Measurements from ENCODE around the gene SLC12A8.
"Not testable (repeated sequence)": the region's sequence is repeated elsewhere in the genome, so short reads cannot be mapped to it uniquely, and the experiment has no call there.

SLC12A8 gene

DNA sequence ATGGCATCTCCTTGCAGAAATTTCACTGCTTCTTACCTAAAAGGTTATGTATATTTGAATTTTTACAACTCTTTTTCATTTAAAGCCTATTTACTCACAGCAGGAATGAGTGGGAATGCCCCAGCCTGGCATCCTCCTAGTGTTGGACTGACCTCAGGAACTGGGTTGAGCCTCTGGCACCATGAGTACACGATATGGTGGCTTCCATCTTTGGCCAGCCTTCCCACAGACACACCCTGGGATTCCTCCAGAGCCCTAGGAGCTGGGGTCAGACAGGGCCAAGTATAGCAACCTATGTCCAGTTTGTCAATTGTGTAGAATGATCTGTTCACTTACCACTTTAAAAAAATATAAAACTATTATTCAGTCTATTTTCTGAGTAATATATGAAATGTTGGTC, 99.6 kb downstream of the SLC12A8 start:
- no peak for DNase-seq (ENCODE audit: low read depth in 2 of 2)

DNA sequence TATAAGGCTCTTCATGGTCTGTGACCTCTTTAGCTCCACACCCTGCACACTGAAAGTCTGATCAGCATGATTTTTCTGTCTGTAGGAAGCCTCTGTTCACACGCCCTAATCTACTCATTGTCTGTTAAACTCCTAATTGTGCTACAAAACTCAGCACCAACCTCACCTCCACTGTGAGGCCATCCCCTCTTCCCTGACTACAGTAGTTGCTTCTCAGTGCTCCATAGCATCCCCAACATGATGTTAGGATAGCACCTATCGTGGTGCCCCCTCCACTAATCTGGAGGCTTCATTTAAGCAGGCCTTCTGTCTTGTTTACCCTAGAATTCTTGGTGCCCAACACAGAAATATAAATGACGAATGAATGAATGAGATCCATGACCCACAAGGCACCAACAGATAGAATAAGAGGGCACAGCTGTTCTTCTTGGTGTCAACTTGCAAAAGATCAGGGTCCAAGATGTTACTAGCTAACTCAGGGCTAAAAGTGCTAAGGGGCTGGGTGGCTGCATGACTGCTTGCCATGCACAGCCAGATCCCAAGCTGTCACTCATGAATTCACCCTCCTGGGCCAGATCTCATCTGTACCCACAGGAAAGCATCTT, 101.6 kb downstream of the SLC12A8 start:
- DNase-seq (ENCODE audit: low read depth in 2 of 2), result no peak

DNA sequence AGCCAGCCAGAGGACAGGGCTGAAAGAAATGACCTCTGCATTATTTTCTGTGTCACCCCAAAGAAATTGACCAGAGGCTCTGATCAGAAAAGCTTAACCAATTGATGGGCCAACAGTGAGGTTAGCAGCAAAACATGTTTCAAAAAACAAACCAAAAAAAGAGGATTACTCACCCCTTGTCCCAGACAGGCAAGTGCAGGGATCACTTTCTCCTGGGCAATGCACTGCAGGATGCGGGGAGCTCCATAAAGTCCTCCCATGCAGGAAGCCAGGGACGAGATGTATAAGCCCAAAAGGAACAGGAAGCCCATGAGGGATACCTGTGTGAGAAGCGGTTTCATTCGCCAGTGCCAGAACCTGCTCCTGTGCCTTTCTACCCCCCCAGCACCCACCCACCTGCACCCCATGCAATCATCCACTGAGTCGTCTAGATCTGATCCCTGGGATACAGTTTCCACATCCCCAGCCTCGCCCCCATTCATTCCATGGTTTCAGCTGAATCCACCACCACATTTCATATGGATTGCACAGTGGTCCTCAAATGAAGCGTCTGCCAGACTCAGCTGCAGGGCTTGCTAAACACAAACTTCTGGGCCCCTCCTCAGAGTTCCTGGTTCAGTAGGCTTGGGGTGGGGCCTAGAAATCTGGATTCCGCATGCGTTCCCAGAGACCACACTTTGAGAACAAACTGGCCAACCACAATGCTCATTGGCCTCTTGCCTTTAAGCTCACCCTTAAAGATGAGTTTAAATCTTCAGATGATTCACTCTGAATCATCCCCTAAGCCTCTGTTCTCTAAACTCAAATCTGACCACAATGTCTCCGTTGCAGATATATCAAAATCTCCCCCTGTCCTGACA, 102.3 kb downstream of the SLC12A8 start:
- DNase-seq (ENCODE audit: low read depth in 2 of 2), result peak in 1 of 2 donors; percentile 10

DNA sequence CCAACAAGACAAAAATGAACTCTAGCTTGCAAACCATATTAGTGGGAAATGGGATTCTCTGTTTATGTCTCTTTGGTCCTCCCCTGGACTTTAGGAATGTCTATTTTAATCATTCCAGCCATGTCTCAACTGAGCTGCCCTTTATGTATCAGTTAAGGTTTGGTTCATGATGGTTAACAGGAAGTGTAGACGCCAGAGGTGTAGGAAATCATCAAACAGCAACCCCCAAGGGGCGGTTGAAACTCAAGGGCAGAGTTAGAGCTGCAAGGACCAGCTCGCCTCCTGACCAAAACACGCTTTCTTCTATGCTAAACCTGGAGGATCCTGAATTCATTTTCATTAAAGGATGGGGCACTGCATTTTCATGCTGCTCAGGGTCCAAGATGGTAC, 103.0 kb downstream of the SLC12A8 start:
- DNase-seq (ENCODE audit: low read depth in 2 of 2), result no peak

DNA sequence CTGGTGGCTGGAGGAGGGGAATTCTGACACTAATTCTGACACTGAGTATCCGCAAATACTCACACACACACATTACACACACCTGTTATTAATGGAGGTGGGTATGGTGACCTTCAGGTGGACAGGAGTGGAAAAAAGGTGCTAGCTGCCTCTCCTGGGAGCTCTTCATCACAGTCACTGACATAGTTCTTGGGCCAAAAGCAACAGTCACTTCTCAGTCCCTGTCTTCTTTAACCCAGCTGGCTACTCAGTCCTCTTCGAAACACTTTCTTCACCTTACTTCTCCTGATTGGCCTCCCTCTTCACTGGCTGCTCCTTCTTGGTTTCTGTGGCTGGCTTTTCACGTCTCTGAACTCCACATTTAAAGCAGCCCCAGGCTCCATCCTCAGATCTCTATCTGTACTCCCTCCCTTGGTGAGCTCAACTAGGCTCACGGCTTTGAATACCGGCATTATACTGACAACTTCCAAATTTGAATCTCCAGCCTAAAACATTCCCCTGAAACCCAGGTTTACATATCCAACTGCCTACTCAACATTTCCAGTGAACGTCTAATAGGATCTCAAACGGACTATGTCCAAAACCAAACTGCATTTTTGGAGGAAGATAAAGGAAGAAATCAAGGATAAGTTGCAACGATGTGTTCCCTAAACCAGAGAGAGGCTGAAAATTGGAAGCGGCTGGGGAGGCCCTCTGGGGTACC, 103.6 kb downstream of the SLC12A8 start:
- DNase-seq (ENCODE audit: low read depth in 2 of 2), result no peak

DNA sequence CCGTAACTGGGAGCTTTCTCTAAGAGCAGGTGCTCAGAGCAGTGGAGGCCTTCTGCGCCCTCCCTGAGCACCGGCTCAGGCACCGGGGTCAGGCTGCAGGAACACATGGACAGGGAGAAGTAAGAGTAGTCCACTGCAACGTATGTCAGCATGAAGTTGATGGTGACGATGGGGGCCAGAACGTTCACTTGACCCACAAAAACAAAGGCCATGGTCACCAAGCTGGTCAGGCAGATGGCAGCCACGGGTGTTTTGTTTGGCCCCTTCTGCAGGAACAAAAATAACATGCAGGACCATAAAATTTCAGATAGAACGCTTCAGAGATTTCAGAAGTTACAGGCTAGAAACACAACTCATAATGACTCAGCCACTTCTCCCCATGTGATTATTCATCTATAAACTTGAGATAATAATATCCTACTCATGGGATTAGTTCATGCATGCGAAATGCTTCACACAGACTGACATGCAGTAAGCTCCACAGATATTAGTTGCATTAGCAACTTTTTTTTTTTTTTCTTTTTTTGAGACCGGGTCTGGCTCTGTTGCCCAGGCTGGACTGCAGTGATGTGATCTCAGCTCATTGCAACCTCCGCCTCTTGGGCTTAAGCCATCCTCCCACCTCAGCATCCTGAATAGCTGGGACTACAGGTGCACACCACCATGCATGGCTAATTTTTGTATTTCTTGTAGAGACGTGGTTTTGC, 104.5 kb downstream of the SLC12A8 start:
- DNase-seq (ENCODE audit: low read depth in 2 of 2), result no peak

DNA sequence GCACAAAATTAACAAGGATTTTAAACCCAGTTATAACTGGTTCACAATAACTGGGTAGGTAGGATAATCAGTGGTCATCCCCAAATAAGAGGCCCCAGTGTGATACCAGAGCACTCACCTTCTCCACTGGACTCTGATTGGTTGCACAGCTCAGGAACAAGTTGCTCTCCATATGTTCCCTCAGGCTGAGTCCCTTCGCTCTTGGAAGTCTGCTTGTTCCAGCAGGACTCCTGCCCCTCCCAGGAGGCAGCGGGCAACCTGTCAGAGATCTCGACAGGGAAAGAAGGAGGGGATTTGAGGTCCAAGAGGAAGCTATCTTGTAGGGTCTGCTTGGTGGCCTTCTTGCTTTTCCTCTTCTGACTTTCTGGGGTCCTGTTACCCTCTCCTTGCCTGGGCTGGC, 105.2 kb downstream of the SLC12A8 start:
- DNase-seq (ENCODE audit: low read depth in 2 of 2), result no peak

DNA sequence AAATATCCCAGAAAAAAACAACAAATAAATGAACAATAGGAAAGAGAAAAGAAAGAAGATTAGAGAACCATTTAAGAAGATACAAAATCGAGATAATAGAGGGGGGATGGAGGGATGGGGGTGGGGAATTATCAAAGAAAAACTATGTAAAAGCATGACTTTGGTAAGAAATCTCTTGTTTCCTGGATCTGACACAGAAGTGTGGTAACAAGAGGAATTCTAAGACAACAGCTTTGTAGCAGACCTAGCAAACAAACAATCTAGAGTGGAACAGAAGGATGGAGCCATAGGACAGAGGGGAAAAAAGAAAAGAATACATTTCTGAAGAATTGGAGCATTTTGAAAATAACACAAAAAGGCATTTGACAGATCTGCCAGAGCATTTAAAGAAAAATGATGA, 107.4 kb downstream of the SLC12A8 start:
- no peak for DNase-seq (ENCODE audit: low read depth in 2 of 2)

DNA sequence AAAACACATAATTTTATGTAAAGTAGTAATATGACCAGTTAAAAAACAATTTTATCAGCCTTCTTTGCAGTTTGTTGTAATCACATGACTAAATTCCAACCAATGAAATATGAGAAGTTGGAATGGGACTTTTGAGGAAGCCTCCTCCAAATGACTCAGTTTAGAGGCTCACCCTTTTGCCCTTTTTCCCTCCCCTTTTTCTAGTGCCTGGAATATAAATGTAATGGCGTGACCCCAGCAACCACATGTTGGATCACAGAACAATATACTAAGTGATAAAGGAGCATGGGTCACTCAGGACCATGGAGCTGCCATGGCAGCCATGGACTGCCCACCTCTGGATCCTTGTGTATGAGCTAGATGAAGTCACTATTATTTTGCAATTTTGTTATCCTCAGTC, 107.9 kb downstream of the SLC12A8 start:
- DNase-seq (ENCODE audit: low read depth in 2 of 2), result no peak

DNA sequence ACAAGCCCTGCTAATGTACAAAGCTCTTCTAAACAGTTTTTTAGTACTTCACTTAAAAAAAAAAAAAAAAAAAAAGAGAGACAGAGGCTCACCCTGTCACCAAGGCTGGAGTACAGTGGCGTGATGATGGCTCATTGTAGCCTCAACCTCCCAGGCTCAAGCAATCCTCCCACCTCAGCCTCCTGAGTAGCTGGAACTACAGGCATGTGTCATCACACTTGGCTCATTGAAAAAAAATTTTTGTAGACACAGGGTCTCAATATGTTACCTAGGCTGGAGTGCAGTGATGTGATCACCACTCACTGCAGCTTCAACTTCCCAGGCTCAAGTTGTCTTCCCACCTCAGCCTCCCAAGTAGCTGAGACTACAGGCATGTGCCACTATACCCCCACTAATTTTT, 109.1 kb downstream of the SLC12A8 start:
- no peak for DNase-seq (ENCODE audit: low read depth in 2 of 2)

DNA sequence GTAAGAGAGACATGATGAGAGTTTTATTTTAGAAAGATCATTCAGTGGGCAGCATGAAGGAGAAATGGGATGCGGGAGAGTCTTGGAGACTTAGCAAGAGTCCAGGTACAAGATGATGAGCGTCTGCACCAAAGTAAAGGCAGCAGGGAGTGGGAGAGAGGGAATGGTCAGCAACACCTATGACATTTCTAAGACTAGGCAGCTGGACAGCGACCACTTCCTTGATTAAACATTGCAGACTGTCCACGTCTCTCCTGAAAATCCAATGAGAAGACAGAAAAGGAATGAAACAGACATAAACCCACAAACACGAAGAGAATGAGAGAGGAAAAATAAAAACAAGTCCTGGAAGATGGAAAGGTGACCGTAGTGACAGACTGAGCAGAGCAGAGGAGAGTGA, 110.1 kb downstream of the SLC12A8 start:
- no peak for DNase-seq (ENCODE audit: low read depth in 2 of 2)

DNA sequence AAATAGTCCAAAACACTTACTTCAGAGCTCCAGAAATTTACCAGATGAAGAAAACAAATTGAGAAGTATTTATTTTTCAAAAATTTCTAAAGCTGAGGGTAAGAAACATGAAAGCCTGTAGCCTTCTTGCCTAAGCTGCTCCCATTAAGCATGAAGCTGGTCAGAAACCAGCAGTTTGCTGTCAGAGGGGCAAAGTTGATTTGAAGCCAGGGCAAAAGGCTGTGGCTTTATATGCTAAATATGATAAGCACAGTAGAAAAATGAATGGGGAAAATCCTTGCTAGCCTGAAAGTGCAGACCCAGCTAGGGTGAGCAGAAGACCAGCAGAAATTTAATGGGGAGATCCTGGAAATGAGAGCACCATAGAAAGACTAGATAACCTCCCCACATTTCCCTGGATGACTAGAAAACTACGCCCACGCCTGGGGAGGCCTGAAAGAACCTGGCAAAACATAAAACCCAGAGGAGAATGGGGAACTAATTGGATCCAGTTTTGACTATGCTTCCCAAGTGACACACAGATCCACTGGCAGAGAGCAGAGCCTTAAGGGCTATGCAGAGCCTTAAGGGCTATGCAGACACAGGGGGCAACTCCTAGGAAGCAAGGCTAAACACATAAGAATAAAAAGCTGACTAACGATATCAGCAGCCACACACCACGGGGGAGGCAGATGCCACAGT, 113.8 kb downstream of the SLC12A8 start:
- no peak for DNase-seq (ENCODE audit: low read depth in 2 of 2)

DNA sequence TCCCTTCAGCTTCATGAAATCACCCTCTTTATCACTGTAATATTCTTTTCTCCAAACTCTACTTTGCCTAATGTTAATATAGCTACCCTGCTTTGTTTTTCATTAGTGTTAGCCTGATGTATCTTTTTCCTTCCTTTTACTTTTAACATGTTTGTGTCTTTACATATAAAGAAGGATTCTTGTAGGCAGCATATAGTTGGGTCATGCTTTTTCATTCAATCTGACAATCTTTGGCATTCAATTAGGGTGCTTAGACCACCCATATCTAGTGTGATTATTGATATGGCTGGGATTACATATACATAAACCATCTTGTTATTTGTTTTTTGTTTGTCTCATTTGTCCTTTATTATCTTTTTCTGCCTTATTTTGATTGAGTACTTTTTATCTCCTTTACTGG, 121.9 kb downstream of the SLC12A8 start:
- DNase-seq (ENCODE audit: low read depth in 2 of 2), result no peak

DNA sequence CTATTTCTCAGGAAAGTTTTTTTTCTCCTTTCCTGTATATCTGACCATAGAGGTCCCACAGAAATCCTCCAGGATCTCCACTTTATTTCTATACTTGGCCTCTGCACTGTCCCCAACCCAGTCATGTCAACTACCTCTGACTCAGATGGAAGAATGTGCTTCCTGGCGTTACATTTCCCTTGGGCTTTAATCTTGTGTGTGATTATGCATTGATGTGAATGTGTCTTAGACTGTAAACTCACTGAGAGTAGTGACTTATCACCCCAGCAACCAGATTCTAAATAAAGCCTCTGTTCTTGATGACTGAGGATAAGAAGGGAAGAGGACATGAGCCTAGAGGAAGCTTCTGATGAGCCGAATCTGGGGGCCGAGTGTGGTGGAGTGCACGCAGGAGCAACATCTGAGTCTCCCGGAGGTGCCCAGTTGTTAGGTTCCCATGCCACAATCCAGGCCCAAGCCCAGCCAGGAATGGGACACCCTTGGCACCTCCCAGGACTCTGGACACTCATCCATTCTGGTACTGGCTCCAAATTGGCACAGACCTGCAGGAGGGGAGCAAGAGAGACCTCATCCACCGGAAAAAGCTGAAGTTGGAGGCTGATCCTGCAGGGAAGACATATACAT, 124.7 kb downstream of the SLC12A8 start:
- DNase-seq (ENCODE audit: low read depth in 2 of 2), result no peak

DNA sequence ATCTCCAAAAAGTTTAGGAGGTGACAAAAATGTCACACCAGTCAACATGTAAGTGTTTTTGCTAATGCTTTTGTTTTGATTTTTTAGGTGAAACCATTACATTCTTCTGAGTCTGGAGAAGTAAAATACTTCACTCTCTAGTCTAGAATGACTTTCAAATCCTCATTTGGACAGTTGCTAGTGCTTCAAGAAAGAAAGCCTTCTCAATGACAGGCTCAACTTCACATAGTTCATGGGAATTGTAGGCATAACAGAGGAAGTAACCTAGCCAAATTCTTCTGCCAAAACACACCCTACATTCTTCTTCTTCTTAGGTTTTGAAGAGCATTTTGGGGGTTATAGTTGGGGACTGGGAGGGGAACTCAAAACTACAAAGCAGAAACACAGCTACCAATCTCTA, 127.4 kb downstream of the SLC12A8 start:
- DNase-seq (ENCODE audit: low read depth in 2 of 2), result no peak

DNA sequence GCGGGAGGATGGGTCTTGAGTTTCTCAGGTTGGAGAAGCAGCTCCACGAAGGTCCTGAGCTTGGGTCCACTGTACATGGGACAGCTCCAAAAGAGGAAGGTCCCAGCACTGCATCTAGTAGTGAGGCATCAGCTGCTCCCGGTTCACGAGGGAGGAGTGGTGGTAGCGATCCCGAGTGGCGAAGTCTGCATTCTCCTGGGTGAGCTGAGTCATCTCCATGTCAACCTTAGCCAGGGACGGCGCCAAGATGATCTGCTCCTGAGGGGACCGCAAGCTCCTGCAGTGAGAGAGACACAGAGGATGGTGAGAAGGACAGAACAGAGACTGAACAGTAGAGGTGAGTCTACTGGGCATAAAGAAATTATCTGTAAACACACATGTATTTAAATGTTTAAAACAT, 128.8 kb downstream of the SLC12A8 start:
- no peak for DNase-seq (ENCODE audit: low read depth in 2 of 2)

DNA sequence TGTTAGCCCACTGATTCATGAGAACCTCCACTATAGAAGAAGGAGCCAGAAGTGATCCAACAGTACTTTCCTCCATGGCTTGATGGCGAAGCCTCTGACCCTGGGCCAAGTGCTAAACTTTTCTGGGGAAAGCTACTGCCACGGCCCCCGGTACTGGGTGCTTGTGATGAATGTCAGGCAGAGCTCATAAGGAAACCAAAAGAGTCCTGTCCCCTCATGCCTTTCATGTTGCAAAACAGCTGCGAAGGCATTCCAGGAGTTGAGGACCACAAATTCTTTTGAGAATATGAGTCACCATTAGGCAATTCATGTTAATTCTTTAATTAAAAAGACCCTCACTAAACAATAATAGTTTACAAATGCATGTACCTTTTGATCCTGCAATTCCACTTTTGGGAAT, 130.2 kb downstream of the SLC12A8 start:
- DNase-seq (ENCODE audit: low read depth in 2 of 2), result not testable (repeated sequence)

DNA sequence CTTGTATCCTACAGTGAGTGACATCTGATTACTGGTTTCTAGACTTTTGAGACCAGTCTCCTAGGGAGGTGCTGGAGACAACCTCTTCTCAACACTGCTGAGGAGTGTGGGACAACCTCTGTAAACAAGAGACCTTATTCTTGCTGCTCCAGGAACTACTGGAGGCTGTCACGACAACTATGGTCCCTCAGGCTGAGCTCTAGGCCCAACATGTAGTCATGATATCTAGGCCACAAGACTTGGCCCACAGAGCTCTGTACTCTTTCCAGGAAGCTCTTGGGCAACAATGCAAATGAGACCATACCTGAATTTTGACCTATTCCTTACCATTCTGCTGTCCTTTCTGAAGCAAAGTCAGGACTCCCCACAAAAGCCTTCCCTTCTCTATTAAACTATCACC, 132.5 kb downstream of the SLC12A8 start:
- DNase-seq (ENCODE audit: low read depth in 2 of 2), result no peak

DNA sequence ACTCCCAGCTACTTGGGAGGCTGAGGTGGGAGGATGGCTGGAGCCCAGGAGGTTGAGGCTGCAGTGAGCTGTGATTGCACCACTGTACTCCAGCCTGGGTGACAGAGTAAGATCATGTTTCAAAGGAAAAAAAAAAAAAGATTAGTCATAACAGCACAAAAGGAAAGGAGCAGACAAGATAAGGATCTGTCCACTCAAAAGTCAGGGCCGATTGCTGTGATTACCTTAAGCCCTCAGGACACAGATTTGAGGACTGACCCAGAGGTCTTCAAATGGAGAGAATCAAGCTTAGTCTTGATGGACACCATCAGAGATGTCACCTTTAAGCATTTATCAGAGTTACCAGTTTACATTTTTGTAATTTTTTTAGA, 132.9 kb downstream of the SLC12A8 start:
- DNase-seq (ENCODE audit: low read depth in 2 of 2), result no peak

DNA sequence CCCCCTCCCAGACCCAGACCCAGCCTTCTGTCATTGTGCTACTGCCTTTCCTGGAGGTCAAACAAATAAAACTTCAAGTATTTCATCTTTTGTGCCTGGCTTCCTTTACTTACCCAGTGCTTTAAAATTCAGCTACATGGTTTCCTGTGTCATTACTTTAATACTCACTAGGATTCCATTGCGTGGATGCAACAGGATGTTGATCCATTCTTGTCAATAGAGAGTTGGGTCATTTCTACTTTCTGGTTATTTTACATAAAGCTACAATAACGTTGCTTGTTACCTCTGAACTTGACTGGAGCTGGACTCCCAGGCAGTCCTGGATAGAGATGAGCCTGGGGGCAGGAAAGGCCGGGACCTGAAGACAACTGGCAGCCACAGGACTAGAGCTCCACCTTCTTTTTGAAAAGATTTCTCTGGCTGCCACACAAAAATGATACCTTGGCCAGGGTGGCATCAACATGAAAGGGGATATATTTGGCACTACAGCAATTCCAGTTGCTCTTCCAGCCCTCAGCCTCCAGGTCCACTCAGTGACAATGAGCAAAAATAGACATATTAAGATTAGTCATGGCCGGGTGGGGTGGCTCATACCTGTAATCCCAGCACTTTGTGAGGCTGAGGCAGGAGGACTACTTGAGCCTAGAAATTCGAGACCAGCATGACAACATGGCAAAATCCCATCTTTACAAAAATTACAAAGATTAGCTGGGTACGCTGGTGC, 133.4 kb downstream of the SLC12A8 start:
- no peak for DNase-seq (ENCODE audit: low read depth in 2 of 2)

DNA sequence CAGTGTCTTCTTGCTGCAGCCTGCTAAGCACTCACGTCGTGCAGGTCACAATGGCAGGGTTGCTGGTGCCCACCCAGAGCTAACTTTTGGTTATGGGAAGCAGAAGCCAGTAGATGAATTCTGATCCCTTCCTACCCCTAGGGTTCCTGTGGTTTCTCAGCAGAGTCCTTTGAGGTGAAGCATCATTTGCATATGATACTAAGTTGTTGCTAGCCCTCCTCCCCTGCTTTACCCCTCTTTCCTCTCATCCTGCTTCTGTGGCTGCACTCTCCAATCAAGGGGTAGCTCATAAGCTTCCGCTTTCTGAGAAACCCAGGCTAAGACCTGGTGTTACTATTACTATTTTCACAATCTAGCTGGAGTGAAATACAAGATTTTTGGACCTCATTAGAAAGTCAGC, 134.7 kb downstream of the SLC12A8 start:
- no peak for DNase-seq (ENCODE audit: low read depth in 2 of 2)
